ENCODE measurements around the gene MACROD2. TPM values are rescaled to one million over a fixed set of nuclear protein-coding genes. Genes with fewer than 3 reads are reported as not detected.

Gene MACROD2
- total RNA-seq, 1 experiment from 2014 or later: 1.5 TPM

DNA sequence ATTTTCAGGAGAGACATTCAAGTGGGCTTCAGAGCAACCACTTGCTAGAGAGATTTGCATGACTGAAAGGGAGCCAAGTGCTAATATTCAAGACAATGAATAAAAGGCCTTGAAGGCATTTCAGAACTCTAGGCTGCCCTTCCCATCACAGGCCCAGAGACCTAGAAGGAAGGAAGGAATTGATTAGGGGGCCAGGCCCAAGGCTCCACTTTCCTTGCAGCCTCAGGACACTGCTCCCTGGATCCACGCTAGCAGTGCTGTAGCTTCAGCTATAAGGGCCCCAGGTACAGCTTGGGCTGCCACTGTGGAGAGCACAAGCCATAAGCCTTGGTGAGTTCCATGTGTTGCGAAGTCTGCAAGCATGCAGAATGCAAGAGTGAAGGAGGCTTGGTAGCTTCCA is 1074.0 kb downstream of the MACROD2 start:
- DNase-seq: no peak
- H3K4me3 ChIP-seq (ENCODE audit: insufficient read depth, low read depth, low read length): no peak overlapping the region
- H3K27me3 ChIP-seq (ENCODE audit: control insufficient read depth, insufficient read depth, low read length): no peaks in the 10 kb centered on the region
- H3K36me3 ChIP-seq (replicated peaks; ENCODE audit: control insufficient read depth, insufficient read depth, low read length): no peaks in the 10 kb centered on the region

DNA sequence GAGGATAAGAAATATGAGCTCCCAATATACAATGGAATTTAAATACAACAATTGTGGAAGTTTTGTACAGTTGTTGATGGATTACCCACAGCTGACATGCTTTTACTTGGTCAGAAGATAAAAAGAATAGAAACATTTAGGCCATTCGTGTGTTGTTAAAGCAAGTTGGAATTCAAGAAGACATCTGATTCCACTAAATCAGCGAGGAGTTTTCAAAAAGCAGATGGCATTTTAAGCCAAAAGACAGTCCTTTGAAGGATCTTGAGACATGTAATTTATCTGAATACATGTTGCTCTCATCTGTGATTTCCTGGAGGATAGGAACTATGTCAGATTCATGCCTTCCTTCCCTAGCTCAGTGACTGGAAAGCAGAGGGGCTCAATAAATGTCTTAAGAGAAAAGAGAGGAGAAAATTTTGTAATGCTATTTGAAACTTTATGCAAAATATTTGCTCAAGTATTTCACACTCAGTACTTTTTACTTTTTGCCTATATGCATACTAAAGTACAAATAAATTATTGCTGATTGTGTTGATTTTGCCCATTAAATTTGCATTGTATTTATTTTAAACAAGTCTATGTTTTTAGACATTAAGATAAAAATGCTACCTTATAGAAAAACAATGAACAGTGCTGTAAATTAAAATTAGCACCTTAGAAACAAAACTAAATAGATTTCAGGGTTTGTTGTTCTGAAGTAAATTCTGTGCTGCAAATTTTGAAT is 1075.9 kb downstream of the MACROD2 start:
- H3K36me3 ChIP-seq (replicated peaks; ENCODE audit: control insufficient read depth, insufficient read depth, low read length): no peaks in the 10 kb centered on the region

DNA sequence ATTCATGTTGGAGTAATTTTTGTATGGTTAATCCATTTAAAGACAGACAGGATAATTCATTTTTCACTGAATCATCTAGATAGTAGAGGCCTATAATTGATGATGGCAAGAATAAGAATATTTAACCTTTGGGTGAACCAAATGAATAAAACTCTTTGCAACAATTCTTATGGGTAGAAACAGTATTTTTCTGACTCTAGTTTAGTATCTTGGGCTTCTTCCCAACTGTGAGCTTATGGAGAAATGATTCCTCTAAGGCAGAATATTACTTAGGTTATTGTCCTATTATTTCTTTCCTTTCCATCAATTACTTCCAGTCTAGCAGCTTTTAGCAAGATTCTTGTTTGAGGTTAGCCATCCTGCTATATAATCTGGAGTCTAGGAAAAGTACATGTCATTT is 1077.0 kb downstream of the MACROD2 start:
- no peaks in the 10 kb centered on the region for H3K27me3 ChIP-seq (ENCODE audit: control insufficient read depth, insufficient read depth, low read length)
- H3K4me3 ChIP-seq (ENCODE audit: insufficient read depth, low read depth, low read length): no peak overlapping the region
- H3K36me3 ChIP-seq (replicated peaks; ENCODE audit: control insufficient read depth, insufficient read depth, low read length): no peaks in the 10 kb centered on the region
- no peak for DNase-seq

More for the DNA sequence above, 1075.9 kb downstream of the MACROD2 start:
- no peaks in the 10 kb centered on the region for H3K27me3 ChIP-seq (ENCODE audit: control insufficient read depth, insufficient read depth, low read length)
- H3K4me3 ChIP-seq (ENCODE audit: insufficient read depth, low read depth, low read length): no peak overlapping the region
- DNase-seq: no peak

- H3K4me3 ChIP-seq (ENCODE audit: insufficient read depth, low read depth, low read length): no peak overlapping the region
- DNase-seq: peak; percentile 17
- H3K27me3 ChIP-seq (ENCODE audit: control insufficient read depth, insufficient read depth, low read length): no peaks in the 10 kb centered on the region
- no peaks in the 10 kb centered on the region for H3K36me3 ChIP-seq (replicated peaks; ENCODE audit: control insufficient read depth, insufficient read depth, low read length)
Measured at GRCh38 chr20:15075586-15075985, 1080.3 kb downstream of the MACROD2 start.

DNA sequence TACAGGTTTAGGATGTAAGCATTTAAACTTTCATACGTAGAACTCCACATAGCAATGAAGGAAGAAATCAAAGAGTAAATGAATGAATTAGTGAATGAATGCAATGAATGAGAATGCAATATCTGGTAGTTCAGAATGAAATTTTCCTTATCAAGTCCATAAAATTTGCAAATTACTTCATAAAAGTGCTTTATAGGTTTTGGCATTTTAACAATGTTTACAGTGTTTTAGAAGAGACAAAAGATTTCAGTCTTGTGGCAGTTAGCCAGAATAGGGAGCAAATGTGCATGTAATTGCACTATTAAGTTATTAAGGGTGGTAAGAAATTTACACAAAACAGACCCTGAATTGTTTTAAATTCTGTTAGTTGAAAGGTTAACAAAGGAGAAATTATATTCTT is 1081.5 kb downstream of the MACROD2 start:
- Histone ChIP-seq H3K27me3 (ENCODE audit: control insufficient read depth, insufficient read depth, low read length) (no peaks in the 10 kb centered on the region), H3K36me3 (replicated peaks; ENCODE audit: control insufficient read depth, insufficient read depth, low read length) (no peaks in the 10 kb centered on the region), H3K4me3 (ENCODE audit: insufficient read depth, low read depth, low read length) (no peak overlapping the region)
- DNase-seq: no peak

DNA sequence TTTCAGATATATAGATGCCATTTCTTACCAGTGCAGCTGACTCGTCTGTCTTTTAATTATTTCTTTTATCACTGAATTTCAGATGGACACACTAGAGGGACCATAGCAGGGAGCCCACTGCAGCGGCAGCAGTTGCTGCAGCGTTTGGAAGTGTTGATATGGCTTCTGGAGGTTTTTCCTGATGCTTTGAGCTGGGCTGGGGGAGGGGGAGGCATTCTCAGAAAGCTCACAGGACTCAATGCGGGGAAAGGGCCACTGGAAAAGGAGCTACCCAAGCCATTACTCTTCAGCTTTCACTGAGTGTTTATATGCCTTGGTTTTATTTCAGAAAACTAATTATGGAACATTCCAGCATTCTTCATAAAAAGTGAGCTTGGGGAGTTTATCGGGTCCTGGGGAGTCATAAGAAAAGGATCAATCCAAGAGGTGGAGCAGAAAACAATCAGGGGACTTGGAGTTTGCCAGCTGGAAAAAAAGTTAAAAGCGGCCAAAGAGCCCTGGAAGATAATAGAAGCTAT is 1082.5 kb downstream of the MACROD2 start:
- Histone ChIP-seq H3K4me3 (ENCODE audit: insufficient read depth, low read depth, low read length) (no peak overlapping the region), H3K36me3 (replicated peaks; ENCODE audit: control insufficient read depth, insufficient read depth, low read length) (no peaks in the 10 kb centered on the region), H3K27me3 (ENCODE audit: control insufficient read depth, insufficient read depth, low read length) (no peaks in the 10 kb centered on the region)
- no peak for DNase-seq

GRCh38 chr20:15079594-15080340 is 1084.5 kb downstream of the MACROD2 start:
- H3K27me3 ChIP-seq (ENCODE audit: control insufficient read depth, insufficient read depth, low read length): no peaks in the 10 kb centered on the region
- no peak overlapping the region for H3K4me3 ChIP-seq (ENCODE audit: insufficient read depth, low read depth, low read length)
- no peak for DNase-seq
- H3K36me3 ChIP-seq (replicated peaks; ENCODE audit: control insufficient read depth, insufficient read depth, low read length): no peaks in the 10 kb centered on the region

DNA sequence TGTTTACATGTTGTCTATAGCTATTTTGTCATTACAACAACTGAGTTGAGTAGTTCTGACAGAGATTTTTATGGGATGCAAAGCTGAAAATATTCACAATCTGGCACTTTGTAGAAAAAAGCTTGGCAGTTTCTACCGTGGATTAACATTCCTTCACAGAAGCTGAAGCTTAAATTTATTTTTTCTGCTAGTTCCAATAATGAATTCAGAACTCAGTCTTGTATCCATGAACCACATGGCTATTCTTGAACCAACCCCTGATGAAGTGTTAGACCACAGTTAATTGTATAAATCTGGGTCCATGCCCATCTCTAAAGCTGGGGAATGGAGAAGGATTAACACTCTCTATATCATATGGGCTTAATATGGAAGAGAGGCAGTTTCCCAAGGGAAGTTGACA is 1085.9 kb downstream of the MACROD2 start:
- no peak for DNase-seq
- no peaks in the 10 kb centered on the region for H3K36me3 ChIP-seq (replicated peaks; ENCODE audit: control insufficient read depth, insufficient read depth, low read length)
- H3K27me3 ChIP-seq (ENCODE audit: control insufficient read depth, insufficient read depth, low read length): no peaks in the 10 kb centered on the region
- no peak overlapping the region for H3K4me3 ChIP-seq (ENCODE audit: insufficient read depth, low read depth, low read length)

- no peak overlapping the region for H3K4me3 ChIP-seq (ENCODE audit: insufficient read depth, low read depth, low read length)
- H3K36me3 ChIP-seq (replicated peaks; ENCODE audit: control insufficient read depth, insufficient read depth, low read length): no peaks in the 10 kb centered on the region
- H3K27me3 ChIP-seq (ENCODE audit: control insufficient read depth, insufficient read depth, low read length): no peaks in the 10 kb centered on the region
- no peak for DNase-seq
Measured at GRCh38 chr20:15091421-15092037, 1096.2 kb downstream of the MACROD2 start.

DNA sequence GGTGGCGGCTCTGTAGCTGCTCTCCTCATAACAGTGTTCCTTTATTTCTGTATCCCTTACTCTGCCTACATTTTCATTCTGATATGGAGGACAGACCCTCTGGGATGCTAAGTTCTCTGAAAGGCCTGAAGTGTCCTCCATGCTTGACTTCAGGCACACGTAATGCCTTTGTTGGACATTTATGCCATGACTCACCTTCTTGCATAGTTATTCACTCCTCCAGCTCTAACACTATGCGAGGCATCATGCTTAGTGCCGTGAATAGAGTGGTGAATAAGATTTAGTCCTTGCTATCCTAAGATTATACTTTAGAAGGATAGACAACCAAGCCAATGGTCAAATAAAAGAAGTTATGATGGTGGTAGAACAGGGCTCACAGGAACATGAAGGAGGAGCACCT is 1103.0 kb downstream of the MACROD2 start:
- DNase-seq: no peak
- Histone ChIP-seq H3K27me3 (ENCODE audit: control insufficient read depth, insufficient read depth, low read length) (no peaks in the 10 kb centered on the region), H3K4me3 (ENCODE audit: insufficient read depth, low read depth, low read length) (no peak overlapping the region), H3K36me3 (replicated peaks; ENCODE audit: control insufficient read depth, insufficient read depth, low read length) (no peaks in the 10 kb centered on the region)

DNA sequence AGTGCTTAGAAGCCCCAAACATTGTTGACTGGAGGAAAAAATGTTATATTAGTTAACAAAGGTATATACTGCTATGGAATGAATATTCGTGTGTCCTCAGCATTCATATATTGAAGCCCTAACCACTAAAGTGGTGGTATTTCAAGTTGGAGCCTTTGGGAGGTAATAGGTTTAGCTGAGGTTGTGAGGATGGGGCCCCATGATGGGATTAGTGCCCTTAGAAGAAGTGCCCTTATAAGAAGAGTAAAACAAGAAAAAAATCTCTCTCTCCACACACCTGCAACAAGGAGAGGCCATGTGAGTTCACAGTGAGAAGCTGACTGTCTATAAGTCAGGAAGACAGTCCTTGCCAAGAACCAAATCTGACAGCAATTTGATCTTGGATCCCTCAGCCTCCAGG is 1103.8 kb downstream of the MACROD2 start:
- no peak for DNase-seq
- Histone ChIP-seq H3K27me3 (ENCODE audit: control insufficient read depth, insufficient read depth, low read length) (no peaks in the 10 kb centered on the region), H3K36me3 (replicated peaks; ENCODE audit: control insufficient read depth, insufficient read depth, low read length) (no peaks in the 10 kb centered on the region), H3K4me3 (ENCODE audit: insufficient read depth, low read depth, low read length) (no peak overlapping the region)

GRCh38 chr20:15100506-15101160 is 1105.3 kb downstream of the MACROD2 start:
- DNase-seq: no peak
- Histone ChIP-seq H3K36me3 (replicated peaks; ENCODE audit: control insufficient read depth, insufficient read depth, low read length) (no peaks in the 10 kb centered on the region), H3K27me3 (ENCODE audit: control insufficient read depth, insufficient read depth, low read length) (no peaks in the 10 kb centered on the region), H3K4me3 (ENCODE audit: insufficient read depth, low read depth, low read length) (no peak overlapping the region)

DNA sequence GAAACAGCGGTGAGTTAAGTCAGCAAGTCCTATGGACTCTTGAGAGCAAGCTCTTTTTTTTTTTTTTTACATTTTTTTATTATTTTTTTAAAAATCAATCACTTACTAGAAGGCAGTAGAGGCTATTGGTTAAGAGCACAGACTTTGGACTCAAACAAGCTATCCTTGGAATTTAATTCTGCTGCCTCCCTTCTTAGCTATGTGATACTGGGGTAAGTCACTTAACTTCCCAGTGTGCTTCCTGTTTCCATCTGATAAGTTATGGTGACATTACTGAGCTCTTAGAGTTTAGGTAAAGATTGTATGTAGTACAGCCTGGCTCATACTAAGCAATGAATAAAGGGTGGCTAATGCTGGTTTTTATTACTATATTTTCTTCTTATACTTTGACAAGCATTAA is 1112.6 kb downstream of the MACROD2 start:
- H3K27me3 ChIP-seq (ENCODE audit: control insufficient read depth, insufficient read depth, low read length): no peaks in the 10 kb centered on the region
- DNase-seq: no peak
- no peaks in the 10 kb centered on the region for H3K36me3 ChIP-seq (replicated peaks; ENCODE audit: control insufficient read depth, insufficient read depth, low read length)
- no peak overlapping the region for H3K4me3 ChIP-seq (ENCODE audit: insufficient read depth, low read depth, low read length)

GRCh38 chr20:15109494-15109893 is 1114.2 kb downstream of the MACROD2 start:
- Histone ChIP-seq H3K27me3 (ENCODE audit: control insufficient read depth, insufficient read depth, low read length) (no peaks in the 10 kb centered on the region), H3K4me3 (ENCODE audit: insufficient read depth, low read depth, low read length) (no peak overlapping the region), H3K36me3 (replicated peaks; ENCODE audit: control insufficient read depth, insufficient read depth, low read length) (no peaks in the 10 kb centered on the region)
- DNase-seq: no peak

Data from H7 (cell line).